ENCODE results near the gene ZGLP1.

DNA sequence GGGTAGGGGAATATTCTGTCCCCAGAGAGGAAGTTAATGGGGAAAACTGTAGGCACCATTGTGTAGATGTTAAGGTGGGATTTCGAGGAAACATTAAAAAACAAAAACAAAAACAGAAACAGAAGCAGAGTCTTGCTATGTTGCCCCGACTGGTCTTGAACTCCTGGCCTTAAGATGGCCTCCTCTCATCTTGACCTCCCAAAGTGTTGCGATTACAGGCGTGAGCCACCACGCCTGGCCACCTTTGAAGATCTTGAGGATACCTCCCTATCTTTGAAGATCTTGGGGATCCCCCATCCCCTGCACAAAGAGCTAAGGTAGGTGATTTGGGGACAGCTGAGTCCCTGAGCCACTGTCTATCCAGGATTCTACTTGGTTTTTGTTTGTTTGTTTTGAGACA, 30.4 kb upstream of the ZGLP1 start:
- TF ChIP-seq, protein P1, sequence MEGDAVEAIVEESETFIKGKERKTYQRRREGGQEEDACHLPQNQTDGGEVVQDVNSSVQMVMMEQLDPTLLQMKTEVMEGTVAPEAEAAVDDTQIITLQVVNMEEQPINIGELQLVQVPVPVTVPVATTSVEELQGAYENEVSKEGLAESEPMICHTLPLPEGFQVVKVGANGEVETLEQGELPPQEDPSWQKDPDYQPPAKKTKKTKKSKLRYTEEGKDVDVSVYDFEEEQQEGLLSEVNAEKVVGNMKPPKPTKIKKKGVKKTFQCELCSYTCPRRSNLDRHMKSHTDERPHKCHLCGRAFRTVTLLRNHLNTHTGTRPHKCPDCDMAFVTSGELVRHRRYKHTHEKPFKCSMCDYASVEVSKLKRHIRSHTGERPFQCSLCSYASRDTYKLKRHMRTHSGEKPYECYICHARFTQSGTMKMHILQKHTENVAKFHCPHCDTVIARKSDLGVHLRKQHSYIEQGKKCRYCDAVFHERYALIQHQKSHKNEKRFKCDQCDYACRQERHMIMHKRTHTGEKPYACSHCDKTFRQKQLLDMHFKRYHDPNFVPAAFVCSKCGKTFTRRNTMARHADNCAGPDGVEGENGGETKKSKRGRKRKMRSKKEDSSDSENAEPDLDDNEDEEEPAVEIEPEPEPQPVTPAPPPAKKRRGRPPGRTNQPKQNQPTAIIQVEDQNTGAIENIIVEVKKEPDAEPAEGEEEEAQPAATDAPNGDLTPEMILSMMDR (IDR thresholded peaks at IDR 0.05): no peak
- no peak for TF ChIP-seq POLR2A (IDR thresholded peaks at IDR 0.05)
